Measurements from ENCODE around the gene GAB1. TPM values are rescaled to one million over a fixed set of nuclear protein-coding genes. Genes with fewer than 3 reads are reported as not detected.

The GAB1 gene
- total RNA-seq, 1 donor: 20.6 TPM

- Histone ChIP-seq H4K20me1 (ENCODE audit: insufficient read depth, low read length) (peaks cover 30% of the 10 kb centered on the region), H2AFZ (ENCODE audit: low read length) (peak within 1 kb of the TSS; percentile 97), H3K27ac (ENCODE audit: low read depth, low read length) (peak within 1 kb of the TSS; percentile 98), H3K4me3 (ENCODE audit: insufficient read depth, low read length) (peak within 1 kb of the TSS; percentile 78), H3K79me2 (ENCODE audit: insufficient read depth, low read length) (peaks cover 49% of the 10 kb centered on the region), H3K36me3 (ENCODE audit: insufficient read depth, low read length) (peaks cover 13% of the 10 kb centered on the region), H3K9me3 (ENCODE audit: low read depth, low read length) (no peaks in the 10 kb centered on the region), H3K4me2 (ENCODE audit: insufficient read depth, low read length) (peak within 1 kb of the TSS; percentile 92), H3K27me3 (ENCODE audit: insufficient read depth, low read length) (peaks cover 20% of the 10 kb centered on the region), H3K4me1 (ENCODE audit: insufficient read depth, low read length) (peaks cover 11% of the 10 kb centered on the region)
- DNase-seq (ENCODE audit: insufficient read length, low spot score, missing footprints): peak; percentile 94
- TF ChIP-seq, protein P1, sequence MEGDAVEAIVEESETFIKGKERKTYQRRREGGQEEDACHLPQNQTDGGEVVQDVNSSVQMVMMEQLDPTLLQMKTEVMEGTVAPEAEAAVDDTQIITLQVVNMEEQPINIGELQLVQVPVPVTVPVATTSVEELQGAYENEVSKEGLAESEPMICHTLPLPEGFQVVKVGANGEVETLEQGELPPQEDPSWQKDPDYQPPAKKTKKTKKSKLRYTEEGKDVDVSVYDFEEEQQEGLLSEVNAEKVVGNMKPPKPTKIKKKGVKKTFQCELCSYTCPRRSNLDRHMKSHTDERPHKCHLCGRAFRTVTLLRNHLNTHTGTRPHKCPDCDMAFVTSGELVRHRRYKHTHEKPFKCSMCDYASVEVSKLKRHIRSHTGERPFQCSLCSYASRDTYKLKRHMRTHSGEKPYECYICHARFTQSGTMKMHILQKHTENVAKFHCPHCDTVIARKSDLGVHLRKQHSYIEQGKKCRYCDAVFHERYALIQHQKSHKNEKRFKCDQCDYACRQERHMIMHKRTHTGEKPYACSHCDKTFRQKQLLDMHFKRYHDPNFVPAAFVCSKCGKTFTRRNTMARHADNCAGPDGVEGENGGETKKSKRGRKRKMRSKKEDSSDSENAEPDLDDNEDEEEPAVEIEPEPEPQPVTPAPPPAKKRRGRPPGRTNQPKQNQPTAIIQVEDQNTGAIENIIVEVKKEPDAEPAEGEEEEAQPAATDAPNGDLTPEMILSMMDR (IDR thresholded peaks at IDR 0.05; ENCODE audit: extremely low read depth, low read depth, low read length): no peak
These were observed 176.9 kb downstream of the GAB1 start, which contains the start of gene SMARCA5 for GRCh38 chr4:143513314-143514168. TSS of gene SMARCA5 (plus strand) at chr4:143513702. CDS start at chr4:143513925, 223 bp downstream.

DNA sequence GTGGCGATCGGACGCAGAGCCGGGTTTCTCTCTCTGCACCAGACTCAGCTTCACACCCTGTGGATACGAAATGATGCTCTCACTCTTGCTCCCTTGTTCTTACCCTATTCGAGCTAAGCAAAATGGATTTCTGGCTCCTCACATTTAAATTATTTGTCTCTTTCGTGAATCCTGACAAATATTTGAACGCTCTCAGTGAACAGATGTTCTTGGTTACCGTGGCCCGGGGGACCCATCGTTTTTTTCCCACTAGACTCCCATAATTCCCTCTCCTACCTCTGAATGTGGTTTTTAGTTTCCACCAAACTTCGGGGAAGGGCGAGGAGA is 177.5 kb downstream of the GAB1 start:
- peak overlapping the region; percentile 97 for H2AFZ ChIP-seq (ENCODE audit: low read length)

GRCh38 chr4:143514497-143514896 is 177.8 kb downstream of the GAB1 start:
- Histone ChIP-seq H3K9me3 (ENCODE audit: low read depth, low read length) (no peaks in the 10 kb centered on the region), H3K4me2 (ENCODE audit: insufficient read depth, low read length) (peak overlapping the region; percentile 92), H2AFZ (ENCODE audit: low read length) (peak overlapping the region; percentile 97), H3K27me3 (ENCODE audit: insufficient read depth, low read length) (peaks cover 11% of the 10 kb centered on the region), H4K20me1 (ENCODE audit: insufficient read depth, low read length) (peaks cover 30% of the 10 kb centered on the region), H3K79me2 (ENCODE audit: insufficient read depth, low read length) (peaks cover 58% of the 10 kb centered on the region), H3K4me1 (ENCODE audit: insufficient read depth, low read length) (peaks cover 11% of the 10 kb centered on the region), H3K27ac (ENCODE audit: low read depth, low read length) (peak overlapping the region; percentile 98), H3K36me3 (ENCODE audit: insufficient read depth, low read length) (peaks cover 22% of the 10 kb centered on the region), H3K4me3 (ENCODE audit: insufficient read depth, low read length) (peak overlapping the region; percentile 78)
- TF ChIP-seq, protein P1 (IDR thresholded peaks at IDR 0.05; ENCODE audit: extremely low read depth, low read depth, low read length): no peak
- peak; percentile 38 for DNase-seq (ENCODE audit: insufficient read length, low spot score, missing footprints)

More for the DNA sequence above, 177.5 kb downstream of the GAB1 start:
- Histone ChIP-seq H3K4me2 (ENCODE audit: insufficient read depth, low read length) (peak overlapping the region; percentile 92), H3K4me3 (ENCODE audit: insufficient read depth, low read length) (peak overlapping the region; percentile 78), H3K9me3 (ENCODE audit: low read depth, low read length) (no peaks in the 10 kb centered on the region), H3K36me3 (ENCODE audit: insufficient read depth, low read length) (peaks cover 18% of the 10 kb centered on the region), H3K27ac (ENCODE audit: low read depth, low read length) (peak overlapping the region; percentile 98), H3K4me1 (ENCODE audit: insufficient read depth, low read length) (peaks cover 11% of the 10 kb centered on the region), H4K20me1 (ENCODE audit: insufficient read depth, low read length) (peaks cover 30% of the 10 kb centered on the region), H3K79me2 (ENCODE audit: insufficient read depth, low read length) (peaks cover 54% of the 10 kb centered on the region), H3K27me3 (ENCODE audit: insufficient read depth, low read length) (peaks cover 15% of the 10 kb centered on the region)
- TF ChIP-seq, protein P1 (IDR thresholded peaks at IDR 0.05; ENCODE audit: extremely low read depth, low read depth, low read length): no peak
- no peak for DNase-seq (ENCODE audit: insufficient read length, low spot score, missing footprints)

DNA sequence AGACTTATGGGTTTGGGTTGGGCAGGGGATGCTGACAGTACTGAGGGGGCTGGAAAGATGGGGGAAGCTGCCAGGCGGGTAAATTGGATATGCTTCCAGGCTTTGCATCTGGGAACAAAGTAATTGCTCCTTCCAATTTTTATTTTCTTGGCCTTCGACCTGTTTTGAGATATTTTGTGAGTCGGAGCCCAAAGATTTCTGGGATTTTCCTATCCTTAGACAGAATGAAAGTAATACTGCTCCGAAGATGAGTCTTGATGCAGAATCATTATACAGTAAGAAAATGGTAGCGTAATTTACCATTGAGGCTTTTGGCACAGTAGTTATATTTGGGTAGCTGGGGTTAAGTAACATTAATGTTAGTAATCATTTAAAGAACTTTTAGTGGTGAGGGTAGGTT is 178.2 kb downstream of the GAB1 start:
- Histone ChIP-seq H2AFZ (ENCODE audit: low read length) (peak overlapping the region; percentile 97), H3K27ac (ENCODE audit: low read depth, low read length) (peak overlapping the region; percentile 98), H3K4me1 (ENCODE audit: insufficient read depth, low read length) (peaks cover 11% of the 10 kb centered on the region), H3K27me3 (ENCODE audit: insufficient read depth, low read length) (peaks cover 7% of the 10 kb centered on the region), H4K20me1 (ENCODE audit: insufficient read depth, low read length) (peaks cover 33% of the 10 kb centered on the region), H3K79me2 (ENCODE audit: insufficient read depth, low read length) (peaks cover 62% of the 10 kb centered on the region), H3K36me3 (ENCODE audit: insufficient read depth, low read length) (peaks cover 26% of the 10 kb centered on the region), H3K4me3 (ENCODE audit: insufficient read depth, low read length) (peak overlapping the region; percentile 78), H3K4me2 (ENCODE audit: insufficient read depth, low read length) (peak overlapping the region; percentile 92), H3K9me3 (ENCODE audit: low read depth, low read length) (no peaks in the 10 kb centered on the region)
- no peak for DNase-seq (ENCODE audit: insufficient read length, low spot score, missing footprints)
- TF ChIP-seq, protein P1 (IDR thresholded peaks at IDR 0.05; ENCODE audit: extremely low read depth, low read depth, low read length): no peak
